Astrocyte (in vitro differentiated cells and primary cell): ENCODE measurements around the gene FADS2. TPM values are rescaled to one million over a fixed set of nuclear protein-coding genes. Genes with fewer than 3 reads are reported as not detected.

Experiments used
- DNase-seq: peaks from one replicate; pipeline ENCODE4 v3.0.0-alpha.2; 2010; ENCODE audit warnings: low read depth
- FAIRE-seq: peaks from 2 replicates; lab custom pipeline; 2011; peaks lifted over from hg19 to GRCh38; lab: Jason Lieb, UNC
- H2AFZ ChIP-seq: 2 replicates; pipeline ENCODE4 v1.6.0; 2012; ENCODE audit warnings: low read depth, low read length, inconsistent platforms
- H3K27ac ChIP-seq: 2 replicates; pipeline ENCODE4 v1.5.1; 2011; ENCODE audit warnings: low read depth, low read length, inconsistent platforms
- H3K27me3 ChIP-seq: 2 replicates; pipeline ENCODE4 v1.6.0; 2011; ENCODE audit warnings: low read length, inconsistent platforms; ENCODE audit not compliant: insufficient read depth
- H3K36me3 ChIP-seq: 2 replicates; pipeline ENCODE4 v1.5.1; 2011; ENCODE audit warnings: low read length, inconsistent platforms; ENCODE audit not compliant: insufficient read depth
- H3K4me1 ChIP-seq: 2 replicates; pipeline ENCODE4 v1.5.1; 2011; ENCODE audit warnings: low read length, inconsistent platforms; ENCODE audit not compliant: insufficient read depth
- H3K4me2 ChIP-seq: 2 replicates; pipeline ENCODE4 v1.6.0; 2012; ENCODE audit warnings: low read length, inconsistent platforms
- H3K4me3 ChIP-seq: 2 replicates; pipeline ENCODE4 v1.5.1; 2011; ENCODE audit warnings: low read depth, mild to moderate bottlenecking, low read length, inconsistent platforms; ENCODE audit not compliant: insufficient read depth
- H3K79me2 ChIP-seq: 2 replicates; pipeline ENCODE4 v1.6.0; 2012; ENCODE audit warnings: mild to moderate bottlenecking, low read length, inconsistent platforms; ENCODE audit not compliant: insufficient read depth
- H3K9ac ChIP-seq: 2 replicates; pipeline ENCODE4 v1.6.0; 2012; ENCODE audit warnings: mild to moderate bottlenecking, low read length, inconsistent platforms
- H3K9me3 ChIP-seq: 2 replicates; pipeline ENCODE4 v1.5.1; 2012; ENCODE audit warnings: low read depth, mild to moderate bottlenecking, low read length, inconsistent platforms; ENCODE audit not compliant: insufficient read depth
- H4K20me1 ChIP-seq: 2 replicates; pipeline ENCODE4 v1.6.0; 2012; ENCODE audit warnings: low read length, inconsistent platforms; ENCODE audit not compliant: insufficient read depth
- H3K27ac Mint-ChIP-seq: one replicate; pipeline ENCODE4 v1.8.0; 2021; ENCODE audit warnings: mild to moderate bottlenecking, mixed read lengths; ENCODE audit not compliant: unreplicated experiment
- H3K27me3 Mint-ChIP-seq: one replicate; pipeline ENCODE4 v1.8.0; 2021; ENCODE audit warnings: low read depth, mixed read lengths; ENCODE audit not compliant: unreplicated experiment
- H3K36me3 Mint-ChIP-seq: one replicate; pipeline ENCODE4 v1.8.0; 2021; ENCODE audit warnings: low read depth, mixed read lengths; ENCODE audit not compliant: unreplicated experiment
- H3K4me1 Mint-ChIP-seq: one replicate; pipeline ENCODE4 v1.8.0; 2021; ENCODE audit warnings: low read depth, mixed read lengths; ENCODE audit not compliant: unreplicated experiment
- H3K4me3 Mint-ChIP-seq: one replicate; pipeline ENCODE4 v1.8.0; 2021; ENCODE audit warnings: mild to moderate bottlenecking, moderate library complexity, mixed read lengths; ENCODE audit not compliant: unreplicated experiment
- H3K9me3 Mint-ChIP-seq: one replicate; pipeline ENCODE4 v1.8.0; 2021; ENCODE audit warnings: mild to moderate bottlenecking, mixed read lengths; ENCODE audit not compliant: unreplicated experiment
- EZH2 ChIP-seq: IDR thresholded peaks from 2 replicates; pipeline ENCODE4 v1.6.1; 2012; ENCODE audit warnings: mild to moderate bottlenecking, low read length, inconsistent platforms; ENCODE audit not compliant: insufficient read depth
- total RNA-seq: library from RNA; stranded (reverse); gene quantifications from 2 replicates; pipeline ENCODE4 v1.2.1, GENCODE V29; 2021
- TF ChIP-seq, protein P1 (sequence below): IDR thresholded peaks from 2 replicates; pipeline ENCODE4 v1.5.1; 2011; ENCODE audit warnings: low read depth, mild to moderate bottlenecking, inconsistent platforms, low read length, moderate library complexity; ENCODE audit not compliant: insufficient read depth

FADS2 gene
- total RNA-seq, 1 donor from 2014 or later, result 287 TPM

DNA sequence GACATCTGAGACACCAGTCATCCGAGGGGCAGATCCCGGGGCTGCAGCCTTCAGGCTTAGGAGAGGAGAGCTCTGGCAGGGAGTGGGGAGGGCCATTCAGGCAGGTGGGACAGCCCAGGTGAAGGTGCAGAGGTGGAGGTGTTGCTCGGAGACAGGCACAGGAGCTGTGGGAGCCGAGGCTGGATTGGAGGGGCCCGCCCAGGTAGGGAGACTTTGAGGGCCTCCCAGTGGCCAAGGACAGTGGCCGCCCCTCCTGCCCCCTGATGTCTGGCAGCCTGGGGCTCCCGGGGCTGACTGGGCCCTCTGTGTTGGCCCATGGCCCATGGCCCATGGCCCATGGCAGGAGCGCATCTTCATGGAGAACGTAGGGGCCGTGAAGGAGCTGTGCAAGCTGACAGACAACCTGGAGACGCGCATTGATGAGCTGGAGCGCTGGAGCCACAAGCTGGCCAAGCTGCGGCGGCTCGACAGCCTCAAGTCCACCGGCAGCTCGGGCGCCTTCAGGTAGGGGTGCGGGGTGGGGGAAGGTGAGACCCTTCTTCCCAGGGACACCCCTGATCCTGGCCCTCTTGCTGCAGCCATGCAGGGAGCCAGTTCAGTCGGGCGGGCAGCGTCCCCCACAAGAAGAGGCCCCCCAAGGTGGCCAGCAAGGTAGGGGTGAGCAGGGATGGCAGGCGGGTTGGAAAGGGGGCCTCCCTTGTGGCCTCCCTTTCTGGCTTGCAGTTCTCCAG, 49.0 kb upstream of the FADS2 start:
- Histone ChIP-seq H3K4me3 (no peak overlapping the region), H3K36me3 (no peaks in the 10 kb centered on the region), H3K79me2 (no peaks in the 10 kb centered on the region), H3K4me2 (no peak overlapping the region), H4K20me1 (peaks cover 20% of the 10 kb centered on the region), H3K27ac (no peak overlapping the region), H2AFZ (no peak overlapping the region), H3K9ac (no peak overlapping the region), H3K27me3 (no peaks in the 10 kb centered on the region), H3K4me1 (peaks cover 12% of the 10 kb centered on the region), H3K9me3 (no peaks in the 10 kb centered on the region)
- Mint-ChIP-seq H3K4me3 (no peak overlapping the region), H3K27ac (no peak overlapping the region), H3K4me1 (peaks cover 17% of the 10 kb centered on the region), H3K27me3 (no peaks in the 10 kb centered on the region), H3K9me3 (no peaks in the 10 kb centered on the region), H3K36me3 (peaks cover 6% of the 10 kb centered on the region)
- TF ChIP-seq, protein P1, sequence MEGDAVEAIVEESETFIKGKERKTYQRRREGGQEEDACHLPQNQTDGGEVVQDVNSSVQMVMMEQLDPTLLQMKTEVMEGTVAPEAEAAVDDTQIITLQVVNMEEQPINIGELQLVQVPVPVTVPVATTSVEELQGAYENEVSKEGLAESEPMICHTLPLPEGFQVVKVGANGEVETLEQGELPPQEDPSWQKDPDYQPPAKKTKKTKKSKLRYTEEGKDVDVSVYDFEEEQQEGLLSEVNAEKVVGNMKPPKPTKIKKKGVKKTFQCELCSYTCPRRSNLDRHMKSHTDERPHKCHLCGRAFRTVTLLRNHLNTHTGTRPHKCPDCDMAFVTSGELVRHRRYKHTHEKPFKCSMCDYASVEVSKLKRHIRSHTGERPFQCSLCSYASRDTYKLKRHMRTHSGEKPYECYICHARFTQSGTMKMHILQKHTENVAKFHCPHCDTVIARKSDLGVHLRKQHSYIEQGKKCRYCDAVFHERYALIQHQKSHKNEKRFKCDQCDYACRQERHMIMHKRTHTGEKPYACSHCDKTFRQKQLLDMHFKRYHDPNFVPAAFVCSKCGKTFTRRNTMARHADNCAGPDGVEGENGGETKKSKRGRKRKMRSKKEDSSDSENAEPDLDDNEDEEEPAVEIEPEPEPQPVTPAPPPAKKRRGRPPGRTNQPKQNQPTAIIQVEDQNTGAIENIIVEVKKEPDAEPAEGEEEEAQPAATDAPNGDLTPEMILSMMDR, result no peak
- no peak for TF ChIP-seq EZH2
- no peak for DNase-seq
- no peak for FAIRE-seq

DNA sequence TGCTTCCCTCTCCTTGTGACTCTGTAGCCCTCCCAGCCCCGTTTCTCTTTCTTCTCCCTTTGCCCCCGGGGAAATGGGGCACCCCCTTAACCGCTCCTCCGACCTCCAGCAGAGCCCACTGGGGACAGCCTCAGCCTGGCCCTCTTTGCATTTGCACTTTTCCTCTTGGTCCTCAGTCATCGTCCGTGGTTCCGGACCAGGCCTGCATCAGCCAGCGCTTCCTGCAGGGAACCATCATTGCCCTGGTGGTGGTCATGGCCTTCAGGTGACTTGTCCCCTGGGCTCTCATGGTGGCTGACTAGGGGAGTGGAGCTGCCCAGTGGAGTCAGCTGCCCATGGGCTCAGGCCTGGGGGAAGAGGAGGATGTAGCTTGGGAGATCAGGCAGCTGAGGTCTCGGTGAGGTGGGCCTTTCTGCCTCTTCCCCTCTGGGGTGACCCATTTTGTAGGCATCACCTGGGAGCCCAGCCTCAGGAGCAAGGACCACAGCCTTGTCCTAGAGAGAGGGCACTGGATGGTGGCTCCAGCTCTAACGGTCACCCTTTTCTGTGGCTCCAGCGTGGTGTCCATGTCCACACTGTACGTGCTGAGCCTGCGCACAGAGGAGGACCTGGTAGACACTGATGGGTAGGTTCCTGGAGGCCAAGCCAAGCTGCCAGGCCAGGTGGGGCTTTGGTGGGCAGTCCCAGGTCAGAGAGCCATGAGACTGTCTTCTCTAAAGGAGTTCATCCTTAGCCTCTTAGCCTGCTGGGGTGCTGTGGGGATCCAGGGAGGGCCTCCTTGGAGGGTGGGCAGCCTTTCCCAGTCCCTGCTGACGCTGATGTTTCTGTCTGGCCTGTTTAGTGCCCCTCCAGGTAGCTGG, 48.2 kb upstream of the FADS2 start:
- no peak overlapping the region for H3K4me3 ChIP-seq
- peaks cover 19% of the 10 kb centered on the region for H3K4me1 ChIP-seq
- no peaks in the 10 kb centered on the region for H3K27me3 Mint-ChIP-seq
- no peak overlapping the region for H2AFZ ChIP-seq
- H3K27me3 ChIP-seq, result no peaks in the 10 kb centered on the region
- DNase-seq, result no peak
- H3K9me3 Mint-ChIP-seq, result no peaks in the 10 kb centered on the region
- H3K27ac ChIP-seq, result no peak overlapping the region
- peaks cover 23% of the 10 kb centered on the region for H3K4me1 Mint-ChIP-seq
- H4K20me1 ChIP-seq, result peaks cover 22% of the 10 kb centered on the region
- H3K4me2 ChIP-seq, result no peak overlapping the region
- TF ChIP-seq, protein P1, result no peak
- no peak for TF ChIP-seq EZH2
- no peaks in the 10 kb centered on the region for H3K36me3 ChIP-seq
- no peak for FAIRE-seq
- H3K79me2 ChIP-seq, result no peaks in the 10 kb centered on the region
- no peaks in the 10 kb centered on the region for H3K9me3 ChIP-seq
- H3K9ac ChIP-seq, result no peak overlapping the region
- H3K27ac Mint-ChIP-seq, result no peak overlapping the region
- H3K36me3 Mint-ChIP-seq, result peaks cover 11% of the 10 kb centered on the region
- no peak overlapping the region for H3K4me3 Mint-ChIP-seq
